A172 (cell line): ENCODE results near the gene GALNT6. TPM values are rescaled to one million over a fixed set of nuclear protein-coding genes. Genes with fewer than 3 reads are reported as not detected.

Experiments used
- DNase-seq: peaks from one replicate; pipeline ENCODE4 v3.0.0-alpha.2; 2015; ENCODE audit warnings: low spot score
- total RNA-seq: library from RNA; depleted of rRNA; stranded (reverse); fragments of >200 nt; shearing (Covaris generic); gene quantifications from 2 replicates; pipeline ENCODE4 v1.2.3, GENCODE V29; 2014

Gene GALNT6
- total RNA-seq, 1 experiment from 2014 or later, result 38.0 TPM

DNA sequence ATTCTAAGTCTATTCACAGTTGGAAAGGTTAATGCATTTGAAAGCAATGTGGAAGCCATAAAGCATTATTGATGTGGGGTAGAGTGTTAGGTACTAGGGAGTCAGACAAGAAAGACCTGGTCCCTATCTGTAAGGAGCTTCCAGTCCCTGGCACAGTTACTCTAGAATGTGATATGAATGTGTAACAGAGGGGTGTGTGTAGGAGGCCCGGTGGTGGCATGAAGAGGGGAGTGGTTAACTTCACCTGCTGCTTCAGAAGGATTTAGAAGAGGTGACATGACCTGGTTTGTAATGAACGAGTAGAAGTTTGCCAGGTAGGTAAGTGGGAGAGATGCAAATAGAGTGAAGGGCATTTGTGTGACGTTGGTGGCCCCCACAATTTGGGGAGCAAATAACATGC lies 15.1 kb upstream of the GALNT6 start:
- DNase-seq, result no peak

DNA sequence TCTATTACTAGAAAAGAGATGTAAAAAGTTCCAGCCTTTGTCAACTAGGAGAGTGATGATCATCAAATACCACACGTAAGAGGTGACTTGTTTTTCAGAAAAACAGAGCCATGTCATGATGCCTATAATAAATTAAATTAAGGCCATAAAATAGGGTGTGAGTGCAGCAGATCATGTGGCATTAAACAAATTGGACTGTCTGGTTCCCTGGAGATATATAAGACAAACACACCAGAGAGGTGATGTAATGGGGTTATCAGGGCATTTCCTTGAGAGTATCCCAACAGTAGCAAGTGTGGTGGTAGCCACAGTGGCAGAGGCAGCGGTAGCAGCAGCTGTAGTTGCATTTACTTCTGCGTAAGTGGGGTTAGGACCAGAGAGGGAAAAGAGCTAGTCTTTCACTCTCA lies 14.6 kb upstream of the GALNT6 start:
- DNase-seq, result no peak

DNA sequence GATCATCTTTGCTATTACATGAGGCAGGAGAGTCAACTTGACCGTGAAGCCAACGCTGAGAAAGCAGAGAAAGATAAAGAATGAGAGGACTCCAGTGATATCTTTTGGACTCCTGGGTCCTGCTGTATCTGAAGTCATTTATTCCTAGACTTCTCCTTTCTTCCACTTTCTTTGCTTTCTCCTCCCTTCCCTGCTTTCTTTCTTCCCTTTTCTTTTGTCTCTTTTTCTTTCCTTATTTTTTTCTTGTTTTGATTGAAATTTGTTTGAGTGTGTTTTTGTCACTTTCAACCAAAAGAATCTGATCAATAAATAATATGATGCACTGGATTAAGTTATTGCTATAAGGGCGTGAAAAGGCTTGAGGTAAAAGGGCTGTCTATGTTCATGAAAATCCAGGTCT lies 13.4 kb upstream of the GALNT6 start:
- DNase-seq, result no peak

DNA sequence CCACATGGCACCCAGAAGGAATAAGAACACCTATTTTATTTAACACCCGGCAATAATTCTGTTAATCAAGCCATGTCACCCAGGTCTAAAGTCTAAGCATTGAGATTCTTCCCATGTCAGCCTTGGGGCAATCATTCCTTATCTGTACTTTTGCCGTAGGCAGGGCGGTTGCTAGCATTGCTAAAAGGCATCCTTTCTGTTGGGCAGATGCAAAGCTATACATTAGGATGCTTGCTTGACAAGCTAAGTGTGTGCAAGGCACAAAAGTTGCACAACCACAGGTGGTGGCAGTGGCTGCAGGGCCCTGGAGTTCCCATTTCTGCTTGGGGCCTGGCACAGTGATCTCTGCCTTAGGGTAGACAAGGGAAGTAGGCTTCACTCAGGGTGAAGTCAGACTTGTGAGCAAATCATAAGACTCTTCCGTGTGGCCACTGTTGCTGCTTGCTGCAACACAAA lies 12.5 kb upstream of the GALNT6 start:
- no peak for DNase-seq

DNA sequence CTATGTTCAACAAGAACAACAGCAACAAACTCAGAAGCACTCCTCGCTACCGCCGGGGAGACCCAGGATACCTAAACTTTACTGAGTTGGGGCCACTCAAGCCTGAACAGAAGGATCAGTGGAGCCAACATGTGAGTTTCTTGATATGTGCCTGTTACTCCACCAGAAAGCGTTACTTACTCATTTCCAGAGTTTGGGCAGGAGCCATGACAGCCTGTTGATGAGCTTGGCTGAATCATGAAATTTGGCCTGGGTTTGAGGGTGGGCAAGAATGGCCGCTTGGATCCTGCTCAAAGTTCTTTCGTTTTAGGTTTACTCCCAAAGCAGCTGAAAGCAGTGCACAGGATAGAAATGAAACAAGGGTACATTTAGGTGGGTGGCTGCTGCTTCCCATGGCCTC lies 12.0 kb upstream of the GALNT6 start:
- no peak for DNase-seq

DNA sequence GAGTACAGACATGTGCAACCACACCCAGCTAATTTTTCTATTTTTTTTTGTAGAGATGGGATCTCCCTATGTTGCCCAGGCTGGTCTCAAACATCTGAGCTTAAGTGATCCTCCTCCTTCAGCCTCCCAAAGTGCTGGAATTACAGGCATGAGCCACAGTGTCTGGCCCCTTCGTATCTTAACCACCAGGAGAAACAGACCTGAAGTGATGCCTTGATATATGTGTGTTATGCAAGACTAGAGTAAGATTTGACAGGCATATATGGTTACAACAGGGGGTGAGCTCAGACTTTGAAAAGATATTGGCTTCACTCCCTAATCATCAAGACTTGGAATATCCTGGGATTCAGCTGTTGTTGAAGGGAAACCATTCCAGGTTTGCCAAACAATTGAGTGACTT lies 10.7 kb upstream of the GALNT6 start:
- DNase-seq, result no peak

DNA sequence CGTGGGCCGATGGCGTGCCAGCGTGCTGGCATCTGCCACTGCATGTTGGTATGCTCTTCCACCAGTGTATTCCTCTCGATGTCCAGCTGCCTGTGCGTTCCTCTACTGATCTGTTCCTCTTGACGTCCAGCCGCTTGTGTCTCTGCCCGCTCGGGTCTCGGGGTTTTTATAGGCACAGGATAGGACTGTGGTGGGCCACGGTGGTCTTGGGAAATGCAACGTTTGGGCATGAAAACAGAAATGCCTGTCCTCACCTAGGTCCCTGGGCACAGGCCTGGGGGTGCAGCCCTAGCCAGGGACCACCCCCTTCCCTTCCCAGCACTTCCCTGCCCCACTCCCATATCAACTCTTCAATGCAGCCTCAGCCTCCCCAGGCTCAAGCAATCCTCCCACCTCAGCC lies 10.3 kb upstream of the GALNT6 start:
- no peak for DNase-seq

DNA sequence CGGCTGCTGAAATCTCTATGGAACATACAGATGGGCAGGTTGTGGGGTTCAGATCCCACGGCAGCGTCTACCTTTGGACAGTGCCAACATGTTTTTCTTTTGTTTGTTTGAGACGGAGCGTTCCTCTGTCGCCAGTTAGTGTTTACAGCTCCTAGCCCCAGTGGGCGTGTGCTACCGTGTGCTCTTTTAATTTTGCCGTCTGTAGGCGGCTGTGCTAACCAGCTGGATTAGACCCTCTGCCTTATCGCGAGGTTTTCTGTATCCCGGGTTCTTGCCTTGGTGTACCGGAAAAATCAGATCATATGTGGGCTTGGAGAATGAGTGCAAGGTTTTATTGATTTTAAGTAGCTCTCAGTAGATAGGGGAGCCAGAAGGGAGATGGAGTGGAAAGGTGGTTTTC lies 9.8 kb upstream of the GALNT6 start:
- DNase-seq, result no peak

DNA sequence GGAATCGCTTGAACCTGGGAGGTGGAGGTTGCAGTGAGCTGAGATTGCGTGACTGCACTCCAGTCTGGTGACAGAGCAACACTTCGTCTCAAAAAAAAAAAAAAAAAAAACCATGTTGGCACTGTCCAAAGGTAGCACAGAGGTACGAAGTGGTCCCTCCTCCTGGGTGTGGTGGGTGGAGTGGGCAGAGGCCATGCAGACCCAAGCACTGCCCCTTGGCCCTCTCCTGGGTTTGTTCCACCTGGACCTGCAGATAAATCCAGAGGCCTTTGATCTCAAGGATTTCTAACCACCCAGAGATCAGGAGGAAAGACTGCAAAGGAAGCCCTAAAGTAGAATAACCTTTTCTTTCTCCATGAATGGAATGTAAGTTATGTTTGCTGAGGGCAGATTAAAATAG lies 8.7 kb upstream of the GALNT6 start:
- no peak for DNase-seq

DNA sequence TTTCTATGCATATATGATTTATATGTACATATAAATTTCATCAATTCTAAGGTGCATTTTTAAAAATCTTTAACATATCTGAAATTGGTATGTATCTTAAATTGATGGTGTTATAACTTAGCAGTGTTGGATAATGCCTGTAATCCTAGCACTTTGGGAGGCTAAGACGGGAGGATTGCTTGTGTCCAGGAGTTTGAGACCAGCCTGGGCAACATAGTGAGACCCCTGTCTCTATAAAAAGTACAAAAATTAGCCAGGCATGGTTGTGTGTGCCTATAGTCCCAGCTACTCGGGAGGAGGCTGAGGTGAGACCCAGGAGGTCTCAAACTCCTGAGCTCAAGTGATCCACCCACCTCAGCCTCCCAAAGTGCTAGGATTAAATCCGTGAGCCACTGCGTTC lies 6.5 kb upstream of the GALNT6 start:
- DNase-seq, result no peak

DNA sequence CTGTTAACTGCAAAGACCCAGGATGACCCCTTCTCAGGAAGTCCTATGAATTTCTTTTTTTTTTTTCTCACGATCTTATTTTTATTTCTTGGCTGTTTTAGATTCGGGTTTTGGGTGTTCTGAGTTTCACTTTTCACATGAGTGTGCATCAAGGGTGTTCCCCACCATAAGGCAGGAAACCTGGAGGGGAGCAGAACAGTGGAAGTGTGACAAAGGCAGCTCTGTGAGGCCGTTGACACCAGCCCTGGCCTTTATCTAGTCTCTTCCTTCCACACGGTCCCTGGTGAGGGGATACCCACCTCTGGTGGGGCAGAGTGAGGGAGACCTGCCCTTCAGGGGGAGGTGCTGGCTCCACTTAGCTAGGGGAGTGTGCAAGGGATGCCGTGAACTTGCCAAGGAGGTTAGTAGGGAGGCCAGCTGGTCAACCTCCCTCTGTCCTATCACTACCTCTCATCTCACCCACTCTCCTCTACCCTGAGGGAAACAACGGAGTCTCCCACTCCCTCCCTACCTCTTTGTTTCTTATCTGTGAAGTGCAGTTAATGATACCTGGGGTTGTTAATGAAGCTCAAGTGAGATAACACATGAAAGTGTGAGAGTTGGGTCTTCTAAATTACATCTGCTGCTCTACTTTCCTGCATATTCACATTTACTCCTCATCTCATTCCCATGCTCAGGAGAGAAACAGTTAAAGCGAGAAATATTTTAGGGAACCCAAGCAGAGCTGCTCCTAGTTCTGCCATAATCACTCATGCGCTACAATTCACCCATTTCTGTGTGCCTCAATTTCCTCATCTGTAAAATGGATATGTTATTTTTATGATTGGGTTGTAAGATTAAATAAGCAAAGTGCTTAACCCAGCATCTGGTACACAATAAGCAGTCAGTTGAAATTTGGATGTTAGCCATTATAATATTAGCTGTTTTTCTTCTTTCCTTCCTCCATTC lies 4.4 kb upstream of the GALNT6 start:
- no peak for DNase-seq

DNA sequence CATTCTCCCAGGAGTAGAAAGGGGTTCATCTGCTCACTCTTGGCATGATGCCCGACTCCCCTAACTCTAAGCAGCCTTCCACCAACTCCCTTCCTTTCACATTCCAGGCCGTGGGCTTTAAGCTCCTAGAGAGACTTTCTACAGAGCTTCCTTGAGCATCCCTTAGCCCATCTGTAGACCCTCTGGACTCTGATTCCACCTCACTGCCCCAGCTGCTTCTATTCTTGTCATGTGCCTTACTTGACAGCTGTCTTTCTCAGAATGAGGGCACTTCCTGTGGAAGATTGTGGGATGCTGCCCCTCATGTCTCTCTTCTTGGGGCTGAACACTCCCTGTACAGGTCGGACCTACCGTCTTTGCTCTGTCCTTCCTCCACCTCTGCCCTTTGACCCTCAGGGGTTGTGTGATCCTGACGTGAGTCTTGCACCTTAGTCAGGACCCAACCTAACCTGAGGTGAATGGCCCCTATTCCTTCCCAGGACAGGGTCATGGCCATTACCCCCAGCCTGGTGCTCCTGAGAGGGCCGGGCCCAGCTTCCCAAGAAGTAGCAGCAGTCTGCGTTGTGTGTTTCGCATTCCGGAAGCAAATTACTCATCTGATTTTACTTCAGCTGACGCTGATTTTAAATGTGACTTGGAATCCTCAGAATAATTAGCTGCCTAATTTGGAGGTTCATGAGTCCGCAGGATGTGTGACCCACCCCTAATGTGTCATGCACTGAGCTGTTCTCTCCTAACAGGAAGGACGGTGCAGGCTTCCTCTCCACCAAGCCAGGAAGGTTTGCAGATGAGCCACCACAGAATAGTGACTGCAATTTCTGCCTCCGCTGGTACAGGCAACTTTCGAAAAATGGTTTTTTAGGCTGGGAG lies 2.7 kb upstream of the GALNT6 start:
- DNase-seq, result peak; percentile 91

DNA sequence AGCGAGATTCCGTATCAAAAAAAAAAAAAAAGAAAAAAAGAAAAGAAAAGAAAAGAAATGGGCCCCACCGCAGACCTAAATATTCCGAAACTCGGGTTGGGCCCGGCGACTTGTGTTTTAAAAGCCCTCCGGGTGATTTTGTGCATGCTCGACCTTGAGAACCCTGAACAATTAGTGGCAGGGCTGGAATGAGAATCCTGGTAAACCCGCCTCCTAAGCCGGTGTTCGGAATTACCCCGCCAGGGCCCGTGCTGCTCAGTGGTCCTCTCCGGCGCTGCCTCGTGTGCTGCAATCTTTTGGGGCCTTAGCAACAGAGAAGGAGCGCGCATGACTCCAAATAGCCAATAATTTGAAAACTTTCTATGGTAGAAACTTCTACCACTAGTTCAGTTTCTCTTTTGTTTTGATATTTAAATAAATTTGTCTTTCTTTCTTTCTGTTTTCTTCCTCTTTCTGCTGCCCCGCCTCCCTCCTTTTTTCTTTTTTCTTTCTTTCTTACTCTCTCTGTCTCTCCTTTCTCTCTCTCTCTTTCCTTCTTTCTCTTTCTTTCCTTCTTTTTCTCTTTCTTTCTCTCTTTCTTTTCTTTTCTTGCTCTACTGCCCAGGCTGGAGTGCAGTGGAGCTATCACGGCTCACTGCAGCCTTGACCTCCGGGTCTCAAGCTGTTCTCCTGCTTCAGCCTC lies 1.5 kb upstream of the GALNT6 start:
- no peak for DNase-seq

DNA sequence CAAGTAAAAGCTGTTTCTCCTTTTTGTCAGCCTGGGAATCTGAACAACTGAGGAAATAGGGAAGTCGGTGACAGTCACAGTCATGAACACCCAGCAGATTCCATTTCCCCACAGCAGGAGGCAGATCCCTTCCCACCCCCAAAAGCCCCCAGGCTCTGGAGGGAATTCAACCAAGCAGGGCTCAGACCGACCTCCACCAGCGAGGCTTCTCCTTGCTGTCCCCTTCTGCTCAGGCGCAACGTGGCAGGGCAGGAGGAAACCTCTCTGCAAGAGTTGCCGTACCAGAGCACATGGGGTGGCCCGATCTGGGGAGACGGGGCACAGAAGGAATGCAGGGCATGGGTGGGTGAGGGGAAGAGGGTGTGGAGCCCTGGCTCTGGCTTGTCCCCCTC lies 319 bp downstream of the GALNT6 start:
- DNase-seq, result no peak

DNA sequence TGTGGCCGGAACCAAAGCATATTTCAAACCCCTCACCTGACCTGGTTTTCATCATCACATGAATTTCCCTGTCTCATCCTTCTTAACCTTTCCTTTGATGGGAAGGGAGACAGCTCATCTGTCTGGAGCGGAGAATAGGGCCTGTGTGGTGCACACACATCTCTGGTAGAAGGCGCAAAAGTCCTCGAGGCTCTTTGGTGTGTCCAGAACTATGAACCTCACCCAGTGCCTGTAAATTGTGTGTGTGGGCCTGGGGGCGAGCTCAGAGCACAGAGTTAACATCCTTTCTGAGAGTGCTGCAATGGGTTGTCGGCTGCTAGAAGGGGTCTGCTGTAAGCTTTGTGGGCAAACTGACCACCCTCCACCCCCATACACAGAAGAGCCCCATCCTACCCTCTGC lies 749 bp downstream of the GALNT6 start:
- no peak for DNase-seq

DNA sequence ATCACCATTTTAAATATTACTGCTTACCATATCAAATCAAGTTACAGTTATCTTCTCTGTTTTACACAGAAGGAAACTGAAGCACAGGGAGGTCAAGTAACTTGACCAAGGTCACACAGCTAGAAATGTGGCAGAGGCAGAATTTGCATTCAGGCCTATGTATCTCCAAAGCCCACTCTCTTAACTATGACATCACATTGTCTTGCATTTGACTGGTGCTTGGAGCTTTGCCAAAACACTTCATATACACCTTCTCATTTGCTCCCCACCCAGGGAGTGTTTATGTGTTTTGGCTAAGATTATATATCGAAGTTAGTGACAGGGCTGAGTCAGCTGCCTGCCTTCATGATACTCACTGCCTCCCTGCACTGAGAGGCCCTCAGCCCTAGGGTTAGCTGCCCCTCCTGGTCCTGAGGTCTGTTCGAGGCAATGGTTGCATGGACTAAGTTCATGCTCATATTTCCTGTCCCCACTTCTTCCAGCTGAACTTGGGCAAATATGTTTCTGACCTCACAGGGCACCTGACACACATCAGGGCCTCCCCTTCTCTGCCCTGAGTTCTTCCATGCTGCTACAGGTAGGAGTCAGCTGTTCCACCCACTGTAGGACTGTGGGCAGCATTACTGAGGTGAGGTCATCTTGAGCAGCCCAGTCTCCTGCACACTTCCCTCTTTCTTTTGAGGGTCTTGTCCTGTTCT lies 1.8 kb downstream of the GALNT6 start:
- DNase-seq, result no peak

DNA sequence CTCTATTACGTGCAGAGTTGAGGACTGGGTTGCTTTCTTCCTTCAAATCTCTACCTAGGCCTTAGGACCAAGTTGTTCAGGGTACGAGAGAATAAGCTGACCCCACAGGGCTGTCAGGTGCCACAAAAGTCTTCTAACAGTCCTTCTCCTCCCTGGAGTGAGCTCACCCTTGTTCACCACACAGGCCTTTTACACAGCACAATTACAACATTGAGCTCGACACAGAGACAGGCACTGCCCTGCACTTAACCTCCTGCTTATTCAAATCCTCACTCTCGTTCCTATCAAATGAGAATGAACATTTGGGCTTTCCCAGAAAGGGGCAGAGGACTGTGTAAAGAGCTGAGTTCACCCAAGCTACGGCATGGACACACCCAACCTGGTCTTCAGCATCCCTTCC lies 2.4 kb downstream of the GALNT6 start:
- DNase-seq, result no peak

DNA sequence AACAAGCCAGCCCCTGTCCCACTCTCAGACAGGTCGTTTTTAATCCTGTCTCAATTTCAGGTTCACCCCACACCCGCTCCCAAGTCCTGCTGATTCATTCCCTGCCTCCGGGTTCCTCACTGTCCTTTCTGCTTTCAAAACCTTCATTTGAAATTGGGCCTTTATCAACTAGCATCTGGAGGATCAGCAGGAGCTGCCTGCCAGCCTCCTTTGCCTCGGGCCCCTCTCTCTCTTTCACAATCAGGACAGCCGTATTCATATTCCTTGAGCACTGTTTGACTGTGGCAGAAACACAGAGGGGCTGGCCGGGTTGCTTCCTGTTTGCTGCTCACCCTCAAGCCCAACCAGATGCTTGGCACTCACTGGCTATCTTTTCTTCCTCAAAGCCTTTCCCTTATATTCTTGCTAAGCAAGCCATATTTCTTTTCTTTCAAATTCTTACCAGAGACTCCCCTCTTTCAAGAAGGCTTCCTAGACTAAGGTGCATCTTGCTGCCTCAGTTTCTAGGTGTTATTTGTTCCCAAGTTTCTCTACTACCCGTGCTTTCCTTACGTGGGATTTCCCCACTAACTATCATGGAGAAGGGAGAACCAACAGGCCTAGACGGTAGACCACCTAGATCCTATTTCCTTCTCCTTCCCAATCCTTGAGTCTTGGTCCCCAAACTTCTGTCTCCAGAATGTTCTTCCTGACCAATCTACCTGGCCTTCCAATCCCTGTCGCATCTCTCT lies 3.0 kb downstream of the GALNT6 start:
- no peak for DNase-seq

DNA sequence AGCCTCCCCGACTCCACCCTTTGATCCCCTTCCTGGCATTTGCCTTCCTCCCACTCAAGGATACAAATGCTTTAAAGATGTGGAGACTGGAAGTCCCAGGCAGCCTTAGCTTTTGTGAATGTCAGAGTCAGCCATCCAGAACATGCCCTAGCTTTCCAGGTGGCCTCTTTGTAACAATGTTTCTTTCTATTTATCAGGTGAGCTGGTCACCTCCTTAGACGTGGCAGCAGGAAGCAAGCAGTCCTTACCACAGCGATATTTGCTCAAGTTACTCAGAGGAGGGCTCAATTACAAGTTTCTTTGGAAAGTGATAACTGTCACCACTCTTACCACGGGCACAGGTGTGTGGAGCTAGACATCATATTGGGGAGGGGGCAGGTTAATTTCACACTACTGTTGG lies 4.9 kb downstream of the GALNT6 start:
- DNase-seq, result no peak

DNA sequence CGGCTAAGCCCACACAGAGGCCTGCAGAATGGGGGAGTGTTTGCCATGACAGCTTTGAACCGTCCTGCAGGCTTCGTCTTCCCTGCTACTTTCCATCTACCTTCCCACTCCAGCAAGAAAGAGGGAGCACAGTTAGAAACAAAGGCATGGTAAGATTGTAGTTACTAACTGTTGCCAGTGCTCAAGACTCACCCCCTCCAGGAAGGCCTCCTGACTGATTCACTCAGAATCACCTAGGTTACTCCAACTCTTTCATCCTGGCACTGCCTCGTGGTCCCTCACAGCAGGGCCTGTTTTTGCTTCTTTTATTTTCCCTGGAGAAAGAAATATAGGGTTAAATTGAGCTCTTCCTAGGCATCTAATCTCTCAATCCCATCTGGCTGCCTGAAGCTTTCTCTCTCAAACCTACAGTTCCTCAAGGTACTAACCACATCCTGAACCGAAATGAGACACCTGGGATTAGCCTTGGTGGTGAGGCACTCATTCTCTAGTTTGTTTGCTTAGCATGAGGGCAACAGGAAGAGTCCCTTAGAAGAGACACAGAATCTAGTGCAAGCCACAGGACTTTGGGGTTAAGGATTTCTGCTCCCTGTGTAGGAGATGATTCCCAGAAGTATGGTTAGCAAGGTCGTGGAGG lies 7.8 kb downstream of the GALNT6 start:
- DNase-seq, result no peak
